ENCODE results near the gene TMEM106C.

The TMEM106C gene

DNA sequence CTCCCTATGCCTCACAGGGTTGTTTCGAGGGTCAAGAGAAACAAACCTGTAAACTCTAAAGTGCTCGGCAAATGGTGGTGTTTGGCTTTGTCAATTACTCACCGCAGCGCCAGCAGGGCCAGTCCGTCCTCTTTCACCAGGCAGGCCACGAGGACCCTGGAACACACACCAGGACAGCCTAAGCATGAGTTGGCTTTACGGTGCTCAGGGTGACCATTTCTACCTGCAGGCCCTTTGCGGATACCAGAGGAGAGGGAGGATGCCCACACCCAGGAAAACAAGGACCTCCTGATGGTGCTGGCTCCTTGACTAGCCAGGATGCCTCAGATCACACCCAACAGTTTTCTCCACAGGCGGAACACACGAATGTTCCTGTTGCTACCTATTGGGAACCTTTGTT, 29.4 kb downstream of the TMEM106C start:
- in situ Hi-C loops (cut with MboI; ENCODE audit: low sequenced_read_pairs): no loop called here

DNA sequence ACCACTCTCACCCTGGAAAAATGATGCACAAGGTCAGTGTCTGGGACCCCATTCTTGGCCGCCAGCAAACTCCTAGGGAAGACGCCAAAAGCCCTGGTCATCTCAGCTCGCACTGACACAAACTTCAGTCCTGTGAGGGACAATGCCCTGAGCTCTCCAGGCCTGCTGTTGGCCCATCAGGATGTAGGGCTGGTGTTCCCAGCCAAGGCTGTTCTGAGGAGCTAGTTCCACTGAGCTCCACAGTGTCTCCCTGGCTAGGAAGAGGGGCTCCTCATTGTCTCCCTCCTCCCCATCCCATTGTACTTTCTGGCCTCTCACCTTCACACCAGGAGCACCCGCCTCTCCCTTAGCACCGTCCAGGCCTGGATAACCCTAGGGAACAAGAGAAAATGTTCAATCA, 30.1 kb downstream of the TMEM106C start:
- in situ Hi-C loops (cut with MboI; ENCODE audit: low sequenced_read_pairs): no loop called here

DNA sequence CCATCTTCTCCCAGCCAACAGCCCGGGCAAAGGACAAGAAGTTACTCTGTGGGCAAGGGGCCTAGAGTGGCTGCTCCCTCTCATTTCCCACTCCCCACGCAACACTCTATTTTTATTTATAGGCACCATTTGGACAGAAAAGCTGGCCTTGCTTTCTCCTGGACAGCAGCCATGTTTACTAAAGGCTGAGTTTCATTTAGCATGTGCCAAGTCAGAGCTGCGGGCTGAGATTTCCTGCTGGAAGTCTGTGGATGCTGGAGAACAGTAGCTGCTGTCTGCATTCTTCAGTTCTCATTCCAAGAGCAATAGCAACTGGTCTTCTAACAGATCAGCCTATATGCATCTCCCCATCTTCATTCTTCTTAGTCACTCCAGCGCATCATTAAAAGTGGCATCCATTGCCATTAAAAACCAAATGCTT, 32.6 kb downstream of the TMEM106C start:
- in situ Hi-C loops (cut with MboI; ENCODE audit: low sequenced_read_pairs): no loop called here

DNA sequence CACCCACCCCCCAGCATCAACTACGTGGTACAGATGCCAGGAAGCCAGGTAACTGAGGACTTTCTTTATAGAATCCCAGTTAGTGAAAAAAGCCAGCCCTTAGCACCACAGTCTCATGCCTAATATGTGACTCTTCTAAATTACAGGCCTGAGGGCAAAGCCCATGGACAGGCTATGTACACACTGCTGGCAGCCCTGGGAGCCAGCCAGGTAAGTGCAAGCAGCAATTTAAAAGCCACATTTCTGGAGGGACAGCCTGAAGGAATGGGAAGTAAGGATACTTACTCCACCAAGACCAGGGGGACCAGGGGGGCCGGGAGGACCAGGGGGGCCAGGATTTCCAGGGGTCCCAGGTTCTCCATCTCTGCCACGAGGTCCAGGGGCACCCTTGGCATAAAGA, 33.9 kb downstream of the TMEM106C start:
- in situ Hi-C loops (cut with MboI; ENCODE audit: low sequenced_read_pairs): no loop called here

DNA sequence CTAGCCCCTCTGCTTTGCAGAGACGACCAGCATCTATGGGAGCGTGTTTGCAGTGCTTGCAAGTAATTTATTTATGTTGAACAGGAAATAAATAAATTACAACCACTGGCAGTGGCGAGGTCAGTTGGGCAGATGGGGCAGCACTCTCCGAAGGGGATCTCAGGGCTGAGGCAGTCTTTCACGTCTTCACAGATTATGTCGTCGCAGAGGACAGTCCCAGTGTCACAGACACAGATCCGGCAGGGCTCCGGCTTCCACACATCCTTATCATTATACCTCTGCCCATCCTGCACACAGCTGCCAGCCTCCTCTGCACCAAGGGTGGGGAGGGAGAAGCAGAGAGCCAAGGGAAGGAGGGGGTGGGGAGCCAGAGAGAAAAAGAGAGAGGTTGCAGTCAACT, 36.4 kb downstream of the TMEM106C start:
- in situ Hi-C loops (cut with MboI; ENCODE audit: low sequenced_read_pairs): no loop called here

DNA sequence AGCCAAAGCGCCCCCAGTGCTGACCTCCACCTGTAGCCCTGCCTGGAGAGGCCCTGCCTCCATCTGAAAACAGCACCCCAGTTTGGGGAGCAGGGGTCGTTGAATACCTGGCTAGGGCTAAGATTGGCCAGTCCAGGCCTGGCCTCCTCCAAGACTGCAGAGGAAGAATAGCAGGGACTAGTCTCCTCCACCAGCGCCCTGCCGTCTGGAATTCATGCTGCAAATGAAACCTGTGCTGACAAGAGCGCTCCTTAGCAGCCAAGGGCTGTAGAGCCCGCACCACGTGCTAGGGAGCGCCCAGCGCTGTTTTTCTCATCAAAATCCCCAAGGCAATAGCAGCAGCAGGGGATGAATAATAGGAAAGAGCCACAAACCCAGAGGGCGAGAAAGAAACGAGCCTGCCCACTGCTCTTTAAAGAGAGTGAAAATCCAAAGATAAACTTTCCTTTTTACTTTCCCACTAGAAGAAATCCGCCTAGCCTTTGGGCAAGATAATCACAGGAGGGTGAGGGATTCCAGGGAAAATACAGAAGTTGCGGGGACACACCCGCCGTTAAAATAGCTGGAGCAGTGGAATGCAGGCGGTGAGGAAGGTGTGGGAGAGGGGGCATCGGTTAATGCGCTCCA, 37.6 kb downstream of the TMEM106C start:
- in situ Hi-C loops (cut with MboI; ENCODE audit: low sequenced_read_pairs): no loop called here

GRCh38 chr12:48001505-48002413, 38.4 kb downstream of the TMEM106C start:
- in situ Hi-C loops (cut with MboI; ENCODE audit: low sequenced_read_pairs): no loop called here

DNA sequence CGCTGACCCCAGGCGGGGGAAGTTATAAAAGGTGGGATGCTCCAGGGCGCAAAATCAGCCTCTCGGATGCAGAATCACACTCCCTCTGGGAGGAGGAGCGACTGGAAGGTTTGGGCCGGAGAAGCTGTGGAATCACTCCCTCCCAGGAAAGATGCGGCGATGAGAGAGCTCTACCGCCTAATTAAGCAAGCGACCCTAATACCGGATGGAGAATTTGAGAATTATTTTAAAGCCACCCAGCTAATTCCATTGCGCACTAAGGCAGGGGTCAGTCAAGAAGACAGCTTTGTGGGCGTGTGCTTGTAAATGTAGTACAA, 39.0 kb downstream of the TMEM106C start:
- in situ Hi-C loops (cut with MboI; ENCODE audit: low sequenced_read_pairs): no loop called here

DNA sequence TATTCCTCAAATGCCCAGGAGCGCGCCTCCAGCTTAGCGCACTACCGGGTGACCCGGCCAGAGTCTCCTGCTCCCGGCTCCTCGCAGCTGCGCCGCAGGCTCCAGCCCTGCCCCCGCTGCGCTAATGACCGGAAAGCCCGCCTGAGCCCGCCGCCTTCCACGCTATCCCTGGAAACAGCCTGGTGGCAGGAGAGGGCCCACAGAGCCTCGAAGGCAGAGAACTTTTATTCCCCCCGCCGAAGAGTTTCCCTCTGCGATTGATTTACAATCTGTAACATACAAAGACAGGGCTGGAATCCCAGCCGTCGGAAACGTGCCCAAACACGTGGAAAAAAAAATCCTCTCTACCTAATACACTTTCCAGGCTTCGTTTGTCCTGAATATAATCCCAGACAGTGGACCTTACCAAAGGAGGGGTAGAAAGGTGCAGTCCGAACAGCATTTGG, 39.4 kb downstream of the TMEM106C start:
- in situ Hi-C loops (cut with MboI; ENCODE audit: low sequenced_read_pairs): no loop called here

- in situ Hi-C loops (cut with MboI; ENCODE audit: low sequenced_read_pairs): no loop called here
Observed at GRCh38 chr12:48003226-48004052, 40.0 kb downstream of the TMEM106C start.

DNA sequence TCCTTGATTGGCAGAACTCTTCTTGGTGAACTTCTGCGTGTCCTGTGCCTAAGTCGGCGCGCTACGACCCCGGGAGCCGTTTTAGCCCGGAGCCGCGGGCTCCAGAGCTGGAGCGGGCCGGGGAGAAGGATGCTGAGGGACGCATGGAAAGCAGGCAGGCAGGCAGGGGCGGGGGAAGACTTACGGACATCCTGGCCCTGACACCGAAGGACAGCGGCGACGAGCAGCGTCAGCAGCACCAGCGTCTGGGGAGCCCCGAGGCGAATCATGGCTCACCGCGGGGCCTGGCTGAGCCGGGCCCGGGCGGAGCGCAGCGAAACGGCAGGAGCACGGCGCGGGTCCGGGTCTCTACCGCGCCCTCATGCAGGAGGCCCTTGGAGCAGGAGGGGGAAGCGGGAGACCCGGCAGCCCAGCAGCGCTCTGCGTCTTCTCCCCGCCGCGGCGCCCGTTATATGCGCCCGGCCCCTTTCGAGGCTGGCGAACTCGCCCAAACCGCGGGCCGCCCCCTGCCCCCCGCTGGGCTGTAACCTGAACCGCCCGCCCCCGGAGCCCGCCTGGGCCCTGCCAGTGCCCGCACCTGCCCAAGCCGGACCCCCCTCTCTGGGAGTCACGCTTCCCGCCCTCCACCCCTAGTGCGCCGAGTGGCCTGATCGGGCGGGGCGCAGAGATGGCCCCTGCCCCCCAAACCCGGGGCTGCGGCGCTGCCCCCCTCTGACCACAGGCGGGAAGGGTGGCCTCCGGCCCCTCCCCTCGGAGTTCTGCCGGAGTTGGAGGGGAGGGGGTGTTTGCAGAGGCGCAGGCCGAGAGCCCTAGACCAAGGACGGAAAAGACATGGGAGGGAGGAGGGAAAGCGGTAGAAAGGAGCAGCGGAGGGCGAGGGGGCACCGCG, 40.9 kb downstream of the TMEM106C start, which contains the start of gene COL2A1:
Gene COL2A1 (minus strand): TSS at position 424 of the 889 bp plus-strand sequence. CDS start 155 bp downstream, at position 269.
- in situ Hi-C loops (cut with MboI; ENCODE audit: low sequenced_read_pairs): no loop called here

- in situ Hi-C loops (cut with MboI; ENCODE audit: low sequenced_read_pairs): no loop called here
Observed at GRCh38 chr12:48005001-48005749, 41.8 kb downstream of the TMEM106C start.

DNA sequence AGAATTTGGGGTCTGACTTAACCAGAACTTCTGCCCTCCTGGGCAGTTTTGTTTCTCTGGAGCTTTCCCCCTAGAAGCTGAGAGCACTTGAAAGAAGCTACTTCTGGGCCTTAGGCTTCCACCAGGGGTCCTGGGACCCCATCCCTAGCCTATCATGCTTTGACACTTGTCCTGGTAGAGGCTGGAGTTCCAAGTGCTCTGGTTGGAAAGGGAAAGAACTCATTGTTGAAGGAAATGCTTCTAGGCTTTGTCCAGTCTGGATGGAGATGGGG, 42.3 kb downstream of the TMEM106C start:
- in situ Hi-C loops (cut with MboI; ENCODE audit: low sequenced_read_pairs): no loop called here

- in situ Hi-C loops (cut with MboI; ENCODE audit: low sequenced_read_pairs): no loop called here
Observed at GRCh38 chr12:48007206-48007605, 43.8 kb downstream of the TMEM106C start.

DNA sequence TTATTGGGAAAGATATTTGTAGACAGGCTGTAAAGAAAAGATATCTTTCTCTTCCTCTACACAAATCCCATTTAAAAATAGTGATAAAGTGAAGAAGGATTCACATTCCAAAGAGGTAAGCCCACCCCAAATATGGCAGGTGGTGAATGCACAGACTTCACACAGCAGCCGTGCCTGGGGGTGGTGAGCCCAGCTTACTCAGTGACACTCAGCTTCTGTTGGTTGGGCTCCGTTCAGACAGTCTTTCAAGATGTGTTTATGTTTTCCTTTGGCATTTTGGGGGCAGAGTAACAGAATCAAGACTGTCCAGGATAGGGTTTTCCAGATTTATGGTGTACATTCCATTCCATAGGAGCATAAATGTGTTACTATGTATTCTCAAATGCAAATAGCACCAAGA, 45.0 kb downstream of the TMEM106C start:
- in situ Hi-C loops (cut with MboI; ENCODE audit: low sequenced_read_pairs): no loop called here

DNA sequence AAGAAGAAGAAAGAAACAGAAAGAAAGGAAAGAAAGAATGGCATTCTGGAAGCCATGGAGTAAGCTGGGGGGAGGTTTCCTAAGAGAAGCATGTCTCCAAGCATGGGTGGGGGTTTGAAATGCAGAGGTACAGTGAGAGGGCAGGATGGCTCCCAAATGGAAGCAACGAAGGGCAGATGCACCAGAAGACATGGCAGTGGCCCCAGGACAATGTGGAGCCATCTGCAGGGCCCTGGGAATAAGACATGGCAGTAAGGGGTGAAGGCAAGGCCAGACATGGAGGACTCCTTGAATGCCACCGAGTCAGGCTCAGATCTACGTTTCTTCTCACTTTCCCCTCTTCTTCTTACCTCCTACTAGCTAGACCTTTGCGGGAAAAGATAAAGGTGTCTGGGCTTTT, 45.6 kb downstream of the TMEM106C start:
- in situ Hi-C loops (cut with MboI; ENCODE audit: low sequenced_read_pairs): no loop called here

GRCh38 chr12:48009471-48009870, 46.1 kb downstream of the TMEM106C start:
- in situ Hi-C loops (cut with MboI; ENCODE audit: low sequenced_read_pairs): no loop called here

DNA sequence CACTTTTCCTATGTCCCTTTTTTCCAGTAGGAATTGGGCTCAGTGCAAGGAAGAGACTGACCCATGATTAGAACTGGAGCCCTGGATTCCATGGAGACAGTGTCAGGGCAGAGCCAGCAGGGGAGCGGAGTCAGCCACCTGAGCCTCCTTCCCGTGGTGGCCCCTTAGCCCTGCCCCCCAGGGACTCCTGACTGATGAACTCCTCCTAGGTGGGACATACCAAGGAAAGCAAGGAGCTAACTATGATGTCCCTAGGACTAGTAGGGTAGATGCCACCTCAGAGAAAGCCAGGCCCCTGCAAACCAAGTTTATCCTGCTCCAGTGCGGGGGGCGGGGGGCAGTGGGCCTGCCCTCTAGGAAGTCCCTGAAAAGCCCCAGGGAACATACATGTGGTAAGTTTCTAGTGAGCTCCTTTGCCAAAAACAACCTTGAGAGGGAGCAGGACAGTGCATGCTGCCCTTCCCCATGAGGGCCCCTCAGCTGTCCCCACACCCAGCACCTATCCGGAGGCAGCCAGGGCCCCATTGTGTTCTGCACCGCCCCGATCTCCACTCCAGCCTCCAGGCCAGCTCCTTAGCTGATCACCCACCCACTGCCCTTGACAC, 47.1 kb downstream of the TMEM106C start:
- in situ Hi-C loops (cut with MboI; ENCODE audit: low sequenced_read_pairs): no loop called here

DNA sequence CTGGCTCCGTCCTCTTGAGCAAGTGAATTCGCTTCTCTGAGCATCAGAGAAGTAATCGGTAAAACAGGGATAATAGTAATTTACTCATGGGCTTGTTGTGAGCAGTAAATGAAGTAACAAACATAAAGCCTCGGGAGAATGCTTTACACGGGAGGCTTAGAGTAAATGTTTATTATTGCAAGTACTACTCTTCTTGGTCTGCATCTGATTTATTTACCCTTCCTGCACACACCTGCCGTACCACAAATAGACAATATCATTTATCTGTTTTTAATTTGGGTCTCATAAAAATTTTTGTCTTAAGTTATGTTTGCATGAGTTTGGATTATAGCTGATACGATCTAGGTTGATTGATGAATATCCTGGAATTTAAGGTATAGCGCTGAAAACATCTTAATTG, 48.7 kb downstream of the TMEM106C start:
- in situ Hi-C loops (cut with MboI; ENCODE audit: low sequenced_read_pairs): no loop called here

GRCh38 chr12:48013287-48013686, 49.9 kb downstream of the TMEM106C start:
- in situ Hi-C loops (cut with MboI; ENCODE audit: low sequenced_read_pairs): no loop called here

Measured in HL-60/S4 (cell line).